Measurements from ENCODE around the gene ANKEF1.

DNA sequence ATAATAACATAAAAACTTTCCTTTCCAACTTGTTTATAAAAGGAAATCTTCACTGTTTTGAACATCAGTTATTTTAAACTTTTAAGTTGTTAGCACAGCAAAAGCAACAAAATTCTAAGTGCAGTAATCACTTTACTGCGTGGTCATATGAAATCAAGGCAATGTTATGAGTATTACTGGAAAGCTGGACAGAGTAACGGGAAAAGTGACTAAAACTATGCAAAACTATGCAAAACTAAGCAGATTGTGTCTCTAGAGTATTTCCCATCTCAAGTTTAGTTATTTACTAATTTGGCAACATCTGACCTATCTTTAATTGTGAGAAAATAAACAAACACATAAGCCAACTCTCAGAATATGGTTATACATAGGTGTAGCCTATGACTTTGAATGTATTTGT lies 10.9 kb upstream of the ANKEF1 start:
- TF ChIP-seq EP300 (IDR thresholded peaks at IDR 0.05; ENCODE audit: borderline replicate concordance) (no peak), CREB1 (IDR thresholded peaks at IDR 0.05; ENCODE audit: low read depth) (no peak), FOXM1 (IDR thresholded peaks at IDR 0.05; ENCODE audit: borderline replicate concordance, low read depth) (no peak), TAF1 (IDR thresholded peaks at IDR 0.05; ENCODE audit: low read depth) (no peak), RAD21 (IDR thresholded peaks at IDR 0.05; ENCODE audit: low read depth) (no peak), EGR1 (IDR thresholded peaks at IDR 0.05) (no peak), YY1 (IDR thresholded peaks at IDR 0.05; ENCODE audit: low read depth) (no peak), TCF12 (IDR thresholded peaks at IDR 0.05; ENCODE audit: low read depth) (no peak), ZBTB7A (IDR thresholded peaks at IDR 0.05; ENCODE audit: low read depth) (no peak), CEBPB (IDR thresholded peaks at IDR 0.05) (no peak), TEAD4 (IDR thresholded peaks at IDR 0.05) (no peak)
- TF ChIP-seq, protein P1, sequence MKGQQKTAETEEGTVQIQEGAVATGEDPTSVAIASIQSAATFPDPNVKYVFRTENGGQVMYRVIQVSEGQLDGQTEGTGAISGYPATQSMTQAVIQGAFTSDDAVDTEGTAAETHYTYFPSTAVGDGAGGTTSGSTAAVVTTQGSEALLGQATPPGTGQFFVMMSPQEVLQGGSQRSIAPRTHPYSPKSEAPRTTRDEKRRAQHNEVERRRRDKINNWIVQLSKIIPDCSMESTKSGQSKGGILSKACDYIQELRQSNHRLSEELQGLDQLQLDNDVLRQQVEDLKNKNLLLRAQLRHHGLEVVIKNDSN (IDR thresholded peaks at IDR 0.05) = no peak
- TF ChIP-seq, protein P2, sequence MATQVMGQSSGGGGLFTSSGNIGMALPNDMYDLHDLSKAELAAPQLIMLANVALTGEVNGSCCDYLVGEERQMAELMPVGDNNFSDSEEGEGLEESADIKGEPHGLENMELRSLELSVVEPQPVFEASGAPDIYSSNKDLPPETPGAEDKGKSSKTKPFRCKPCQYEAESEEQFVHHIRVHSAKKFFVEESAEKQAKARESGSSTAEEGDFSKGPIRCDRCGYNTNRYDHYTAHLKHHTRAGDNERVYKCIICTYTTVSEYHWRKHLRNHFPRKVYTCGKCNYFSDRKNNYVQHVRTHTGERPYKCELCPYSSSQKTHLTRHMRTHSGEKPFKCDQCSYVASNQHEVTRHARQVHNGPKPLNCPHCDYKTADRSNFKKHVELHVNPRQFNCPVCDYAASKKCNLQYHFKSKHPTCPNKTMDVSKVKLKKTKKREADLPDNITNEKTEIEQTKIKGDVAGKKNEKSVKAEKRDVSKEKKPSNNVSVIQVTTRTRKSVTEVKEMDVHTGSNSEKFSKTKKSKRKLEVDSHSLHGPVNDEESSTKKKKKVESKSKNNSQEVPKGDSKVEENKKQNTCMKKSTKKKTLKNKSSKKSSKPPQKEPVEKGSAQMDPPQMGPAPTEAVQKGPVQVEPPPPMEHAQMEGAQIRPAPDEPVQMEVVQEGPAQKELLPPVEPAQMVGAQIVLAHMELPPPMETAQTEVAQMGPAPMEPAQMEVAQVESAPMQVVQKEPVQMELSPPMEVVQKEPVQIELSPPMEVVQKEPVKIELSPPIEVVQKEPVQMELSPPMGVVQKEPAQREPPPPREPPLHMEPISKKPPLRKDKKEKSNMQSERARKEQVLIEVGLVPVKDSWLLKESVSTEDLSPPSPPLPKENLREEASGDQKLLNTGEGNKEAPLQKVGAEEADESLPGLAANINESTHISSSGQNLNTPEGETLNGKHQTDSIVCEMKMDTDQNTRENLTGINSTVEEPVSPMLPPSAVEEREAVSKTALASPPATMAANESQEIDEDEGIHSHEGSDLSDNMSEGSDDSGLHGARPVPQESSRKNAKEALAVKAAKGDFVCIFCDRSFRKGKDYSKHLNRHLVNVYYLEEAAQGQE (IDR thresholded peaks at IDR 0.05; ENCODE audit: low read depth) = no peak
- TF ChIP-seq, protein P3, sequence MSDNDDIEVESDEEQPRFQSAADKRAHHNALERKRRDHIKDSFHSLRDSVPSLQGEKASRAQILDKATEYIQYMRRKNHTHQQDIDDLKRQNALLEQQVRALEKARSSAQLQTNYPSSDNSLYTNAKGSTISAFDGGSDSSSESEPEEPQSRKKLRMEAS (IDR thresholded peaks at IDR 0.05) = no peak
